ENCODE measurements around the gene HCAR3.

Gene HCAR3

DNA sequence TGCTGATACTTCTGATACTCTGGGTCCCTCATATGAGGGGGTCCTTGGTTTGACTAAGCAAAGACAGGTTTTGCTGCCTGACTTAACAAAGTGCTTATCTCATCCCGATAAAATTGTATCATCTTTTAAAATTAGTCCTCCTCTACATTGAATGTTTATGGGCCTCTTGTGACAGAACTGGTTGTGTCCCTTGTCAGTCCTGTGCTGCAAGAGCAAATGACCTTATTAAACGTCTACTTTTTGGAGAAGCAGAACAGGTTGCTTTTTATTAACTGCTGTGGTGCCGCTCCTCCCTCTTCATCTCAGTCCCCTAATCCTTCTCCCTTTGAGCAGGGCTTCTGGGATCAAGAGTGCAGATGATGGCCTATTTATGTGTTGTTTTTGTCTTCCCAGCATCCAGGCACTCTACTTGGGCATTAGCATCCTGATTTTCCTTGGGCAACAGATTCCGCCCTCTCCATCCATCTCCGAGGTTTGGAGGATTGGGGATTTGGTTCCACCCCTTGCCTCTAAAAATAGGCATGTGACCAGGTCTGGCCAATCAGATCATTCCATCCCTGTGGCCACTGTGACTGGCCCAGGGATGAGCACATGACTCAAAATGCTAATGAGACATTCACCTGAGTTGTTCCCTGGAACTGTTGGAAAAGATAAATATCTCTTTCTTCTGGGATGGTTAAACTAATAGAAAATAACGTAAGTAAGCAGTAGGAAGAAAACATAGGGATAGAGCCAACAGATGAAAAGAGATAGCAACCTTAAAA, 33.1 kb upstream of the HCAR3 start:
- Mint-ChIP-seq H3K4me1 (peaks cover 42% of the 10 kb centered on the region), H3K36me3 (ENCODE audit: low read depth) (peaks cover 11% of the 10 kb centered on the region), H3K9me3 (peaks cover 4% of the 10 kb centered on the region), H3K4me3 (no peak overlapping the region), H3K27me3 (ENCODE audit: low read depth, poor library complexity) (peaks cover 13% of the 10 kb centered on the region), H3K27ac (no peak overlapping the region)
- TF ChIP-seq, protein P1, sequence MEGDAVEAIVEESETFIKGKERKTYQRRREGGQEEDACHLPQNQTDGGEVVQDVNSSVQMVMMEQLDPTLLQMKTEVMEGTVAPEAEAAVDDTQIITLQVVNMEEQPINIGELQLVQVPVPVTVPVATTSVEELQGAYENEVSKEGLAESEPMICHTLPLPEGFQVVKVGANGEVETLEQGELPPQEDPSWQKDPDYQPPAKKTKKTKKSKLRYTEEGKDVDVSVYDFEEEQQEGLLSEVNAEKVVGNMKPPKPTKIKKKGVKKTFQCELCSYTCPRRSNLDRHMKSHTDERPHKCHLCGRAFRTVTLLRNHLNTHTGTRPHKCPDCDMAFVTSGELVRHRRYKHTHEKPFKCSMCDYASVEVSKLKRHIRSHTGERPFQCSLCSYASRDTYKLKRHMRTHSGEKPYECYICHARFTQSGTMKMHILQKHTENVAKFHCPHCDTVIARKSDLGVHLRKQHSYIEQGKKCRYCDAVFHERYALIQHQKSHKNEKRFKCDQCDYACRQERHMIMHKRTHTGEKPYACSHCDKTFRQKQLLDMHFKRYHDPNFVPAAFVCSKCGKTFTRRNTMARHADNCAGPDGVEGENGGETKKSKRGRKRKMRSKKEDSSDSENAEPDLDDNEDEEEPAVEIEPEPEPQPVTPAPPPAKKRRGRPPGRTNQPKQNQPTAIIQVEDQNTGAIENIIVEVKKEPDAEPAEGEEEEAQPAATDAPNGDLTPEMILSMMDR (IDR thresholded peaks at IDR 0.05): no peak
- DNase-seq: no peak

DNA sequence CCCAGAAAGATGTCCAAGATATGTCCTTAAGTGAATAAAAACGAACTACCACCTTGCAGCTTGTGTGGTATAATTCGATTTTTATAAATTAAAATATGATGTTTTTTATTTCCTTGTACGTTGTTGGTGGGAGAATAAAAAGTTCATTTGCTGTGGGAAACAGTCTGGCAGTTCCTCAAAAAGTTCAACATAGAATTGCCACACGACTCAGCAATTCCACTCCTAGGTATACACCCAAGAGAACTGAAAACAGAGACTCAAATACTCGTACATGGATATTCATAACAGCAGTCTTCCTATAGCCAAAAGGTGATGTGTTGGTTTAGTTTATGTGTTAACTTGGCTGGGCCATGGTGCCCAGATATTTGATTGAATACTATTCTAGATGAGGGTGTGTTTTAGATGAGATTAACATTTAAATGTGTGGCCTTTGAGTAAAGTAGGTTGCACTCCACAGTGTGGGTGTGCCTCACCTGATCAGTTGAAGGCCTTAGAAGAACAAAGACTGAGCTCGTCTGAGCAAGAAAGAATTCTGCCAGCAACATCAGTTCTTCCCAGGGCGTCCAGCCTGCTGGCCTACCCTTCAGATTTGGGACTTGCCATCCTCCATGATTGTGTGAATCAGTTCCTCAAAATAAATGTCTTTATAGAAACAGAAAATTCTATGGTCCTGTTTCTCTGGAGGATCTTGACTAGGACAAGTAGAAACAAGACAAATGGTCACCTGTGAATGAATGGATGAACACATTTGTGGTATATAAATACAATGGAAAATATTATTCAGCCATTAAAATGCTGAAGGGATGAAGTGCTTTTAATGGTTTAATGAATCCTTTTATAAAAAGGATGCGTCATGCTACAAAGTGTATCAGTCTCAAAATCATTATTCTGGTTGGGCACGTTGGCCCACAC, 30.9 kb upstream of the HCAR3 start:
- peaks cover 13% of the 10 kb centered on the region for H3K27me3 Mint-ChIP-seq (ENCODE audit: low read depth, poor library complexity)
- TF ChIP-seq, protein P1 (IDR thresholded peaks at IDR 0.05): no peak
- H3K4me3 Mint-ChIP-seq: no peak overlapping the region
- DNase-seq: no peak
- H3K36me3 Mint-ChIP-seq (ENCODE audit: low read depth): no peaks in the 10 kb centered on the region
- H3K27ac Mint-ChIP-seq: no peak overlapping the region
- peaks cover 26% of the 10 kb centered on the region for H3K4me1 Mint-ChIP-seq
- H3K9me3 Mint-ChIP-seq: peaks cover 10% of the 10 kb centered on the region

DNA sequence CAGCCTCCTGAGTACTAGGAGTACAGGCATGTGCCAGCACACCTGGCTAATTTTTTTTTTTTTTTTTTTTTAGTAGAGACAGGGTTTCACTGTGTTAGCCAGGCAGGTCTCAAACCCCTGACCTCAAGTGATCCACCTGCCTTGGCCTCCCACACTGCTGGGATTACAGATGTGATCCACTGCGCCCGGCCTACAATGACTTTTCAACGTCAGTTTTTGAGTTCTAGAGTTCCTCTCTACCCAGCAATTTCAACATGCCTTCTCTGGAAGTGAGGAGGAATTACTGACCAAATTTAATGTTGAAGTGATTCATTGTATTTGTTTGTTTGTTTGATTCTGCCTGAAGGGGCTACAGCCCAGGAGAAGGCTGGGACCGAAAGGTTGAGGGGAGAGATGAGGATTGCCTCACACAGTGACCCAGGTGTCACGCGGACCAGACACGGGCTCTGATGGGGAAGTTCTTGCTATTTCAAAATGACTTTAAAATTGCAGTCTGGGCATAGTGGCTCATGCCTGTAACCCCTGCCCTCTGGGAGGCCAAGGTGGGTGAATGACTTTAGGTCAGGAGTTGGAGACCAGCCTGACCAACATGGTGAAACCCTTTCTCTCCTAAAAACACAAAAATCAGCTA, 27.4 kb upstream of the HCAR3 start:
- H3K9me3 Mint-ChIP-seq: peaks cover 6% of the 10 kb centered on the region
- no peaks in the 10 kb centered on the region for H3K4me1 Mint-ChIP-seq
- H3K27ac Mint-ChIP-seq: no peak overlapping the region
- no peaks in the 10 kb centered on the region for H3K36me3 Mint-ChIP-seq (ENCODE audit: low read depth)
- peaks cover 4% of the 10 kb centered on the region for H3K27me3 Mint-ChIP-seq (ENCODE audit: low read depth, poor library complexity)
- no peak for DNase-seq
- TF ChIP-seq, protein P1 (IDR thresholded peaks at IDR 0.05): no peak
- H3K4me3 Mint-ChIP-seq: no peak overlapping the region

DNA sequence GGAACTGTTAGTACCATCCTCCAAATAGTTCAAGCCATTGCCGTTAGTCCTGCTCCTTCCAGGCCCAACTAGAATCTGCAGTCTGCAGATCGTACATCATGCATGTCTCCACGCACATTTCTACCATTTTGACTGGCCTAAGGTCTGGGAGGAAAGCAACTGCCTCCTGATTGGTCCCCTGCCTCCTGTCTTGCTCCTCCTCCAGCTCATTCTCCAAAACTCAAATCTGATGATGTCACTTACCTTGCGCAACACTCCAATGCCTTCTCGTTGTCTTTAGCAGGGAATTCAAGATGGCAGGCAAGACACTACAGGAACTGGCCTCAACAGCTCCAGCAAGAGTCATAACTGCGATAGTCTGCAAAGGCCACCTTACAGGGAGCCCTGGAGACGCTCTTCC, 23.7 kb upstream of the HCAR3 start:
- Mint-ChIP-seq H3K9me3 (peaks cover 9% of the 10 kb centered on the region), H3K36me3 (ENCODE audit: low read depth) (no peaks in the 10 kb centered on the region), H3K27me3 (ENCODE audit: low read depth, poor library complexity) (peaks cover 7% of the 10 kb centered on the region), H3K4me1 (no peaks in the 10 kb centered on the region), H3K4me3 (no peak overlapping the region), H3K27ac (peak overlapping the region; percentile 3)
- TF ChIP-seq, protein P1 (IDR thresholded peaks at IDR 0.05): no peak
- no peak for DNase-seq

DNA sequence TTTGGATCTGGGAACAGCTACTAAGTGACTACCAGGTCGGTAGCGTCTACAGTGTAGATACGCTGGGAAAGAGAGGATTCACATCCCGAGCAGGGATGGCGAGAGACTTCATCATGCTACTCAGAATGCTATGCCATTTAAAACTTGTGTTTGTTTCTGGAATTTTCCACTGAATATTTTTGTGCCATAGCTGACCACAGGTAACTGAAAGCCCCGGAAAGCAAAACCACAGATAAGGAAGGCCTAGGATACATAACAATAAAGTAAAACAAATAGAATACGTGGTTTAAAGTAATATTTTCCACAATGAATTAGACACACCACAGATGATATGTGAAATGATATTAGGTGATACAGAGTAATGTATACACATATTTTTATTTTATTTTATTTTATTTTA, 22.0 kb upstream of the HCAR3 start:
- DNase-seq: no peak
- Mint-ChIP-seq H3K27me3 (ENCODE audit: low read depth, poor library complexity) (peaks cover 11% of the 10 kb centered on the region), H3K4me1 (no peaks in the 10 kb centered on the region)

More for the DNA sequence above, 22.0 kb upstream of the HCAR3 start:
- Mint-ChIP-seq H3K4me3 (no peak overlapping the region), H3K9me3 (peaks cover 9% of the 10 kb centered on the region), H3K36me3 (ENCODE audit: low read depth) (no peaks in the 10 kb centered on the region), H3K27ac (no peak overlapping the region)
- TF ChIP-seq, protein P1 (IDR thresholded peaks at IDR 0.05): no peak

All from nephron progenitor cell (in vitro differentiated cells).